NAMALWA (cell line): Measurements from ENCODE around the gene EFNA3.

Experiments
- DNase-seq: peaks from one replicate; pipeline ENCODE4 v3.0.0-alpha.2; 2015; ENCODE audit warnings: low spot score

EFNA3 gene

GRCh38 chr1:155068599-155068998 is 10.0 kb upstream of the EFNA3 start:
- no peak for DNase-seq

- no peak for DNase-seq
Observed at GRCh38 chr1:155069551-155070157, 9.0 kb upstream of the EFNA3 start.

GRCh38 chr1:155070158-155070621 is 8.4 kb upstream of the EFNA3 start:
- DNase-seq, result no peak

GRCh38 chr1:155070721-155071569 is 7.7 kb upstream of the EFNA3 start:
- DNase-seq, result peak; percentile 90

GRCh38 chr1:155071701-155072100 is 6.9 kb upstream of the EFNA3 start:
- DNase-seq, result no peak

- no peak for DNase-seq
Observed at GRCh38 chr1:155072531-155073289, 5.9 kb upstream of the EFNA3 start.

- no peak for DNase-seq
Observed at GRCh38 chr1:155073377-155074242, 5.0 kb upstream of the EFNA3 start.

- no peak for DNase-seq
Observed at GRCh38 chr1:155075535-155075934, 3.1 kb upstream of the EFNA3 start.

GRCh38 chr1:155076371-155076770 is 2.3 kb upstream of the EFNA3 start:
- no peak for DNase-seq

GRCh38 chr1:155077346-155077745 is 1.3 kb upstream of the EFNA3 start:
- DNase-seq, result no peak

- DNase-seq, result no peak
Observed at GRCh38 chr1:155077758-155078445, 735 bp upstream of the EFNA3 start.

- DNase-seq, result no peak
Observed at GRCh38 chr1:155079210-155079486, 511 bp downstream of the EFNA3 start.

- peak; percentile 57 for DNase-seq
Observed at GRCh38 chr1:155079487-155080311, 1.1 kb downstream of the EFNA3 start.

GRCh38 chr1:155080312-155081228 is 1.9 kb downstream of the EFNA3 start:
- peak; percentile 74 for DNase-seq

GRCh38 chr1:155081472-155082300 is 3.0 kb downstream of the EFNA3 start:
- DNase-seq, result no peak

- DNase-seq, result peak; percentile 47
Observed at GRCh38 chr1:155082301-155083051, 3.8 kb downstream of the EFNA3 start.

- DNase-seq, result no peak
Observed at GRCh38 chr1:155083052-155083541, 4.5 kb downstream of the EFNA3 start.
